DOHH2 (cell line): ENCODE results near the gene KIF26B.

Experiments used
- EZH2phosphoT487 ChIP-seq: fragments of 200-600 bp; sonication (generic); IDR thresholded peaks from 2 replicates; pipeline ENCODE4 v1.6.1; 2017; ENCODE audit warnings: borderline replicate concordance, mild to moderate bottlenecking, antibody characterized with exemption, low read length, moderate library complexity, mixed read lengths
- TF ChIP-seq, protein P1 (sequence below): fragments of 200-600 bp; sonication (generic); IDR thresholded peaks from one replicate; pipeline ENCODE4 v1.5.1; 2014; ENCODE audit warnings: antibody characterized with exemption, mild to moderate bottlenecking, low read depth, low read length; ENCODE audit not compliant: poor library complexity, severe bottlenecking

- TF ChIP-seq, protein P1, sequence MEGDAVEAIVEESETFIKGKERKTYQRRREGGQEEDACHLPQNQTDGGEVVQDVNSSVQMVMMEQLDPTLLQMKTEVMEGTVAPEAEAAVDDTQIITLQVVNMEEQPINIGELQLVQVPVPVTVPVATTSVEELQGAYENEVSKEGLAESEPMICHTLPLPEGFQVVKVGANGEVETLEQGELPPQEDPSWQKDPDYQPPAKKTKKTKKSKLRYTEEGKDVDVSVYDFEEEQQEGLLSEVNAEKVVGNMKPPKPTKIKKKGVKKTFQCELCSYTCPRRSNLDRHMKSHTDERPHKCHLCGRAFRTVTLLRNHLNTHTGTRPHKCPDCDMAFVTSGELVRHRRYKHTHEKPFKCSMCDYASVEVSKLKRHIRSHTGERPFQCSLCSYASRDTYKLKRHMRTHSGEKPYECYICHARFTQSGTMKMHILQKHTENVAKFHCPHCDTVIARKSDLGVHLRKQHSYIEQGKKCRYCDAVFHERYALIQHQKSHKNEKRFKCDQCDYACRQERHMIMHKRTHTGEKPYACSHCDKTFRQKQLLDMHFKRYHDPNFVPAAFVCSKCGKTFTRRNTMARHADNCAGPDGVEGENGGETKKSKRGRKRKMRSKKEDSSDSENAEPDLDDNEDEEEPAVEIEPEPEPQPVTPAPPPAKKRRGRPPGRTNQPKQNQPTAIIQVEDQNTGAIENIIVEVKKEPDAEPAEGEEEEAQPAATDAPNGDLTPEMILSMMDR = no peak
- no peak for TF ChIP-seq EZH2phosphoT487
These were observed 509.1 kb downstream of the KIF26B start for GRCh38 chr1:245663841-245664240.
